DOHH2 (cell line): ENCODE data around the gene ACSL5.

Source experiments
- EZH2phosphoT487 ChIP-seq: fragments of 200-600 bp; sonication (generic); IDR thresholded peaks from 2 replicates; pipeline ENCODE4 v1.6.1; 2017; ENCODE audit warnings: borderline replicate concordance, mild to moderate bottlenecking, antibody characterized with exemption, low read length, moderate library complexity, mixed read lengths
- TF ChIP-seq, protein P1 (sequence below): fragments of 200-600 bp; sonication (generic); IDR thresholded peaks from one replicate; pipeline ENCODE4 v1.5.1; 2014; ENCODE audit warnings: antibody characterized with exemption, mild to moderate bottlenecking, low read depth, low read length; ENCODE audit not compliant: poor library complexity, severe bottlenecking

DNA sequence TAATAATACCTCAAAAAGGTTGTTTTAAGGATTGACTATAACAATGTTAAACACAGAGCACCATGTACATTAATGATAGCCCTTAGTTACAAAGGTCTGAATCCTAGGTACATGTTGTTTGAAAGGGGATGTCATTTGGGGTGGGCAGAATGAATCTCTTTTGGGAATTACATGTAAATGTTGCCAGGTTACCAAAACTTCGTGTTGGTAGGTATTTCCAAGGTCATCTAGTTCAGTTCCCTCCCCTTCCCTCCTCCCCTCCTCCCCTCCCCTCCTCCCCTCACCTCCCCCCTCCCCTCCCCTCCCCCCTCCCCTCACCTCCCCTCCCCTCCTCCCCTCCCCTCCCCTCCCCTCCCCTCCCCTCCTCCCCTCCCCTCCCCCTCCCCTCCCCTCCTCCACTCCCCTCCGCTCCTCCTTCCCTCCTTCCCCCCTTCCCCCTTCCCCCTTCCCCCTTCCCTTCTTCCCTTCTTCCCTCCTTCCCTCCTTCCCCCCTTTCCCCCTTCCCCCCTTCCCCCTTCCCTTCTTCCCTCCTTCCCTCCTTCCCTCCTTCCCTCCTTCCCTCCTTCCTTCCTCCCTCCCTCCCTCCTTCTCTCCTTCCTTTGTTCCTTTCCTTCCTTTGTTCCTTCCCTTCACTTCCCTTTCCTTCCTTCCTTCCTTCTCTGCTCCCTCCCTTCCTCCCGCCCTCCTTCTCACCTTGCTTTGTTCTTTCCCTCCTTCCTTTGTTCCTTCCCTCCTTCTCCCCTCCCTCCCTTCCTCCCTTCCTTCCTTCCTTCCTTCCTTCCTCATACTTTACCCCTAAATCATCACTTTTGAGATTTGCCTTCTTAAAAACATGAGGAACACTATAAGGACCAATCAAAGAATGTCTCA, 81.2 kb downstream of the ACSL5 start:
- TF ChIP-seq, protein P1, sequence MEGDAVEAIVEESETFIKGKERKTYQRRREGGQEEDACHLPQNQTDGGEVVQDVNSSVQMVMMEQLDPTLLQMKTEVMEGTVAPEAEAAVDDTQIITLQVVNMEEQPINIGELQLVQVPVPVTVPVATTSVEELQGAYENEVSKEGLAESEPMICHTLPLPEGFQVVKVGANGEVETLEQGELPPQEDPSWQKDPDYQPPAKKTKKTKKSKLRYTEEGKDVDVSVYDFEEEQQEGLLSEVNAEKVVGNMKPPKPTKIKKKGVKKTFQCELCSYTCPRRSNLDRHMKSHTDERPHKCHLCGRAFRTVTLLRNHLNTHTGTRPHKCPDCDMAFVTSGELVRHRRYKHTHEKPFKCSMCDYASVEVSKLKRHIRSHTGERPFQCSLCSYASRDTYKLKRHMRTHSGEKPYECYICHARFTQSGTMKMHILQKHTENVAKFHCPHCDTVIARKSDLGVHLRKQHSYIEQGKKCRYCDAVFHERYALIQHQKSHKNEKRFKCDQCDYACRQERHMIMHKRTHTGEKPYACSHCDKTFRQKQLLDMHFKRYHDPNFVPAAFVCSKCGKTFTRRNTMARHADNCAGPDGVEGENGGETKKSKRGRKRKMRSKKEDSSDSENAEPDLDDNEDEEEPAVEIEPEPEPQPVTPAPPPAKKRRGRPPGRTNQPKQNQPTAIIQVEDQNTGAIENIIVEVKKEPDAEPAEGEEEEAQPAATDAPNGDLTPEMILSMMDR = no peak
- no peak for TF ChIP-seq EZH2phosphoT487
